GM12891 (cell line): ENCODE results near the gene TNFRSF21.
"Not testable (repeated sequence)": the region's sequence is repeated elsewhere in the genome, so short reads cannot be mapped to it uniquely, and the experiment has no call there.

ENCODE experiments used
- POLR2A ChIP-seq: IDR thresholded peaks from 2 replicates; pipeline ENCODE4 v1.6.1; 2011; ENCODE audit warnings: low read depth, low read length, control low read depth
- POLR2AphosphoS5 ChIP-seq: IDR thresholded peaks from 2 replicates; pipeline ENCODE4 v1.6.1; 2011; ENCODE audit warnings: low read depth, low read length, control low read depth
- SPI1 ChIP-seq: IDR thresholded peaks from 2 replicates; pipeline ENCODE4 v1.6.1; 2011; ENCODE audit warnings: low read depth, low read length, control low read depth

DNA sequence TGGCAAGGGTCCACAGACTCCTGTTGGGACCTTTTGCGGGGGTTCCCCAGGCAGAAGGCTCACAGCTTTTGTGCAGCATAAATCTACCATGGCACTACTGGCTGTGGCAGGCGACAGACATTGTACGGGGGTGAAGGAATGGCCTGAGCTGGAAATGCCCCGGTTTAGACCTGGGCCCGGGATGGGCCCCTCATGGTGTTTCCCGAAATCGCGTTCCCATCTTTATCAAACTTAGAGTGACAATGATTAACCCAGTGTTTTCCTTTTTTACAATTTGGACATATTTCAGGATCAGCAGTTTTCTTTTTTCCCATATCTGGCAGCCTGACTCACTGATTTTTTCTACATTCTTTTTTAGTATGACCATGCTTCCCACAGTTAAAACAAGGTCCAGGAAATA lies 5.5 kb upstream of the TNFRSF21 start:
- TF ChIP-seq POLR2AphosphoS5, POLR2A, SPI1: not testable (repeated sequence)
